HL-60 (cell line): ENCODE data around the gene GPC3.

Experiments
- DNase-seq, 2 experiments: peaks; one replicate each; pipeline ENCODE4 v3.0.0-alpha.2; 2010 to 2020; ENCODE audit warnings: low read depth in 1 of 2, low spot score in 1 of 2
- H3K27ac ChIP-seq: fragments of 250-450 bp; sonication (Bioruptor Pico); replicated peaks from 2 replicates; pipeline ENCODE4 v1.5.1; 2020; ENCODE audit warnings: mild to moderate bottlenecking, moderate library complexity
- H3K27me3 ChIP-seq: fragments of 250-450 bp; sonication (Bioruptor Pico); 2 replicates; pipeline ENCODE4 v1.5.1; 2021; ENCODE audit warnings: mild to moderate bottlenecking, moderate library complexity; ENCODE audit not compliant: insufficient read depth, poor library complexity, severe bottlenecking
- H3K4me3 ChIP-seq: replicated peaks from 2 replicates; pipeline ENCODE4 v1.5.1; 2011; ENCODE audit warnings: mild to moderate bottlenecking, control low read depth, low read length; ENCODE audit not compliant: insufficient read depth
- GABPA ChIP-seq: IDR thresholded peaks from 2 replicates; pipeline ENCODE4 v1.6.1; 2012; ENCODE audit warnings: low read depth
- POLR2AphosphoS5 ChIP-seq: IDR thresholded peaks from 2 replicates; pipeline ENCODE4 v1.6.1; 2012; ENCODE audit warnings: low read depth
- SPI1 ChIP-seq: IDR thresholded peaks from 2 replicates; pipeline ENCODE4 v1.6.1; 2012; ENCODE audit warnings: low read depth, mild to moderate bottlenecking, borderline replicate concordance
- TF ChIP-seq, protein P1 (sequence below): IDR thresholded peaks from 2 replicates; pipeline ENCODE4 v1.6.1; 2012; ENCODE audit warnings: low read depth; ENCODE audit not compliant: insufficient replicate concordance
- TF ChIP-seq, protein P2 (sequence below): IDR thresholded peaks from one replicate; pipeline ENCODE4 v1.5.1; 2011; ENCODE audit warnings: low read length, control low read depth, inconsistent platforms; ENCODE audit not compliant: insufficient read depth

Gene GPC3

DNA sequence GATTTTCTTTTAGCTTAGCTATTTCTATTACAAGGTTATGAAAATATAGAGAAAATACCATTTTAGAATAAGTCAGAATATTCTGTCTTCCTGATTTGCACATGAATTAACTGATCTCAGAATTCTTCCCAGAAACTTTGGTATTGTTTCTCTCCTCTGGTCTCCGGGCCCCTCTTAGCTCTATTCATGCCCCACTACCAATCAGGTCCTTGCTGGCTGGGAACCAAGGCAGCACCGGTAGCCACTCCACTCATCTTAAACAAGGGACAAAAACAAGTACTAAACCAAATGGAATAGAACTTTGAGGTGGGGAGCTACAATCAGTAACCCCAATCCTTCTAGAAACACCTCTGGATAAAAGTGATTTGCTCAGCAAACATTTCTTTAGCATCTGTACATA is 64.3 kb downstream of the GPC3 start:
- no peak overlapping the region for H3K4me3 ChIP-seq
- H3K27ac ChIP-seq = no peak overlapping the region
- H3K27me3 ChIP-seq = no peaks in the 10 kb centered on the region
- no peak for DNase-seq
- no peak for TF ChIP-seq SPI1
- TF ChIP-seq, protein P1, sequence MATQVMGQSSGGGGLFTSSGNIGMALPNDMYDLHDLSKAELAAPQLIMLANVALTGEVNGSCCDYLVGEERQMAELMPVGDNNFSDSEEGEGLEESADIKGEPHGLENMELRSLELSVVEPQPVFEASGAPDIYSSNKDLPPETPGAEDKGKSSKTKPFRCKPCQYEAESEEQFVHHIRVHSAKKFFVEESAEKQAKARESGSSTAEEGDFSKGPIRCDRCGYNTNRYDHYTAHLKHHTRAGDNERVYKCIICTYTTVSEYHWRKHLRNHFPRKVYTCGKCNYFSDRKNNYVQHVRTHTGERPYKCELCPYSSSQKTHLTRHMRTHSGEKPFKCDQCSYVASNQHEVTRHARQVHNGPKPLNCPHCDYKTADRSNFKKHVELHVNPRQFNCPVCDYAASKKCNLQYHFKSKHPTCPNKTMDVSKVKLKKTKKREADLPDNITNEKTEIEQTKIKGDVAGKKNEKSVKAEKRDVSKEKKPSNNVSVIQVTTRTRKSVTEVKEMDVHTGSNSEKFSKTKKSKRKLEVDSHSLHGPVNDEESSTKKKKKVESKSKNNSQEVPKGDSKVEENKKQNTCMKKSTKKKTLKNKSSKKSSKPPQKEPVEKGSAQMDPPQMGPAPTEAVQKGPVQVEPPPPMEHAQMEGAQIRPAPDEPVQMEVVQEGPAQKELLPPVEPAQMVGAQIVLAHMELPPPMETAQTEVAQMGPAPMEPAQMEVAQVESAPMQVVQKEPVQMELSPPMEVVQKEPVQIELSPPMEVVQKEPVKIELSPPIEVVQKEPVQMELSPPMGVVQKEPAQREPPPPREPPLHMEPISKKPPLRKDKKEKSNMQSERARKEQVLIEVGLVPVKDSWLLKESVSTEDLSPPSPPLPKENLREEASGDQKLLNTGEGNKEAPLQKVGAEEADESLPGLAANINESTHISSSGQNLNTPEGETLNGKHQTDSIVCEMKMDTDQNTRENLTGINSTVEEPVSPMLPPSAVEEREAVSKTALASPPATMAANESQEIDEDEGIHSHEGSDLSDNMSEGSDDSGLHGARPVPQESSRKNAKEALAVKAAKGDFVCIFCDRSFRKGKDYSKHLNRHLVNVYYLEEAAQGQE = no peak
- TF ChIP-seq, protein P2, sequence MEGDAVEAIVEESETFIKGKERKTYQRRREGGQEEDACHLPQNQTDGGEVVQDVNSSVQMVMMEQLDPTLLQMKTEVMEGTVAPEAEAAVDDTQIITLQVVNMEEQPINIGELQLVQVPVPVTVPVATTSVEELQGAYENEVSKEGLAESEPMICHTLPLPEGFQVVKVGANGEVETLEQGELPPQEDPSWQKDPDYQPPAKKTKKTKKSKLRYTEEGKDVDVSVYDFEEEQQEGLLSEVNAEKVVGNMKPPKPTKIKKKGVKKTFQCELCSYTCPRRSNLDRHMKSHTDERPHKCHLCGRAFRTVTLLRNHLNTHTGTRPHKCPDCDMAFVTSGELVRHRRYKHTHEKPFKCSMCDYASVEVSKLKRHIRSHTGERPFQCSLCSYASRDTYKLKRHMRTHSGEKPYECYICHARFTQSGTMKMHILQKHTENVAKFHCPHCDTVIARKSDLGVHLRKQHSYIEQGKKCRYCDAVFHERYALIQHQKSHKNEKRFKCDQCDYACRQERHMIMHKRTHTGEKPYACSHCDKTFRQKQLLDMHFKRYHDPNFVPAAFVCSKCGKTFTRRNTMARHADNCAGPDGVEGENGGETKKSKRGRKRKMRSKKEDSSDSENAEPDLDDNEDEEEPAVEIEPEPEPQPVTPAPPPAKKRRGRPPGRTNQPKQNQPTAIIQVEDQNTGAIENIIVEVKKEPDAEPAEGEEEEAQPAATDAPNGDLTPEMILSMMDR = no peak
- no peak for TF ChIP-seq POLR2AphosphoS5
- no peak for TF ChIP-seq GABPA

DNA sequence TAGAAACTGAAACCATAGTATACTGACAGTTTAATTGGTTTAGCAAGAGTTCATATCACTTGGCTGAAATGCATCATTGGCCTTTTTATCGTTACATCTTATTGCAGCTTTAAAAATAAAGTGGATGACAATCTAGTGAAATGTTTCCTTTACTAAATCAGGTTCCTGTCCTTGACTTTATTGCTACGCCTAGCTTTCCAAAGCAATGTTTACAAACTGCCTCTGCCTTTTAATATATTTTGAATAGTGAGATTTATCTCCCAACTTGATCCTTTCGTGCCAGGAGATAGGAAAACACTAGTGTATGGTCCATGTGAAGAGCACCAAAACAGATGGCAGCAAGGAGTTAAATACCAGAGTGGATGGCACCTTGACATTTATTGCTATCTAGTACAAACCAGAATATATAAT is 67.0 kb downstream of the GPC3 start:
- Histone ChIP-seq H3K27me3 (no peaks in the 10 kb centered on the region), H3K4me3 (no peak overlapping the region), H3K27ac (no peak overlapping the region)
- DNase-seq = no peak
- TF ChIP-seq POLR2AphosphoS5 (no peak), GABPA (no peak)

DNA sequence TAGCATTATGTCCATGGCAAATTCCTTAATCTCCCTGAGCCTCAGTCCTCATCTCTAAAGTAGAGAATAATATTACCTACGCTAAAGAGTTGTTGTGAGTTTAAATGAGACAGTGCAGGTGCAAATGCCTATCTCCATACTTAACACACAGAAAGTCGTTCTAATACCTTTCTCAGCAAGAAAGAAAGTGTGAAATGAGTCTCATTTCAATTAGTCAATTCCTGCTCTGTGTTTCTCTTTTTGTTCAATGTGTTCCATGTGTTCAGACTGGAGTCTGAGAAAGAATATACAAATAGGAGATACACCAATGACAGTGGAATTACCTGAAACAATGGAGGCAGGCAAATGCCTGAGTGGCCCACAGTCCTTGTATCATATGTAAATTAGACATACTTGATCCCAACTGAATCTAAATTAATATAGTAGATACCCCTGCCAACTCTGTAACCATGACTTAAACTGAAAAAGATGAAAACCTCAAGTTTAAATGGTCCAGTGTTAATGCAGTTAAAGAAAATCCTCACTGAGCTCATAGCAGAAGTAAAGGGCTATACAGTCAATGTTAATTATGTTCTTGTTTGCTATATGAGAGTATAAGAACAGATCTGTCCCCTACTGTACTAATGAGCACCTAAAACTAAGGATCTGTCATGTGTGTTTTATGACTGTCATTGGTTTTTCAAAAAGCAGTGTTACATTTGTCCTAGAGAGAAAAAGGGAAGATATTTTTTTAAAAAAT is 68.2 kb downstream of the GPC3 start:
- no peak overlapping the region for H3K27ac ChIP-seq
- H3K4me3 ChIP-seq = no peak overlapping the region
- no peak for DNase-seq
- TF ChIP-seq, protein P2 = no peak
- TF ChIP-seq POLR2AphosphoS5 = no peak
- TF ChIP-seq GABPA = no peak
- TF ChIP-seq, protein P1 = no peak
- no peak for TF ChIP-seq SPI1
- H3K27me3 ChIP-seq = no peaks in the 10 kb centered on the region

DNA sequence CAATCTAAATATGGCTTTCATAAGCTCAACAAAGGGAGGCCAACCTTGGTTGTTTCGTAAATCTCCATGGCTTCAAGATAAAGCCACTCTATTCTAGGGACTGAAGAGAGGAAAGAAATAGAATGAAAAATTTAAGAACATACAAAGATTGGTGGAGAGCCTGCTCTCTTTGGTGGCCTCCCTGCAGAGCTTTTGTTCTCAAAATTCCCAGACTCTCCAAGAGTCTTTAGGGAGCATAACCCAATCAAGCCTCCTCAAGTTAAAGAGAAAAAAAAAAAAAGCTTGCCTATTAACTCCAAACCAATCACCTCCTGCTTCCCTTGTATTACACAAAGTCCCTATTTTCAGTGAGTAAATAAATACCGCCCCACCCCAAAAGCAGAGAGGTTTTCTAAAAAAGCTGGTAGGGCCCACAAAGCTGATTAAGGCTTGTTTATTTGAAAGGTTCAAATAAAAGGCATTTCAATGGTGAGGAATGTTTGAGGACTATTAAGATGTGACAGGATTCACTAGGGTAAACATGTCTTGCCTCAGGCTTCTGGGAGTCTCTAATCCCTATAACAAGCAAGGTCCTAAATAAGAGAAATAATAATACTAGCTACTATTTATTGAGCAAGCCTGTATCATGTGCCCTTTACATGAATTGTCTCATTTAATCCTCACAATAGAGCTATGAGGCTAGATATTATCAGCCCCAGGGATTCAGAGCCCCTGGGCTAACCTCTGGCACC is 71.6 kb downstream of the GPC3 start:
- Histone ChIP-seq H3K27ac (no peak overlapping the region), H3K4me3 (no peak overlapping the region), H3K27me3 (no peaks in the 10 kb centered on the region)
- no peak for DNase-seq
- TF ChIP-seq, protein P1 = no peak
- TF ChIP-seq GABPA (no peak), SPI1 (no peak), POLR2AphosphoS5 (no peak)
- TF ChIP-seq, protein P2 = no peak
